K562 (cell line): Measurements from ENCODE around the gene ANO7. TPM values are rescaled to one million over a fixed set of nuclear protein-coding genes. Genes with fewer than 3 reads are reported as not detected.
A peak's percentile ranks its signal among the peaks of the same experiment; 100 is the strongest.

Source experiments
- ATAC-seq: fragments of 200-7000 bp; cut with Tn5 transposase; 3 replicates; pipeline ENCODE4 v1.9.1; 2020; ENCODE audit warnings: moderate library complexity
- BruUV-seq: library from RNA; stranded (reverse); fragments of 400-500 nt; replicated peaks from 2 replicates; lab custom pipeline; 2021; lab: Mats Ljungman, UMichigan
- CTCF ChIA-PET: fragments of 300-600 bp; formaldehyde crosslinking; extraction: SDS; loops from one replicate; lab custom pipeline; 2021; ENCODE audit warnings: low intra/inter-chr PET ratio; lab: Yijun Ruan, JAX
- POLR2A ChIA-PET: fragments of 300-600, 350-650 bp; sonication (Branson Sonifier 250); formaldehyde crosslinking; extraction: SDS; loops from one replicate; lab custom pipeline; 2021; ENCODE audit warnings: antibody characterized with exemption, inconsistent platforms; lab: Yijun Ruan, JAX
- DNase-seq, 4 experiments: peaks; one replicate each; pipeline versions ENCODE4 v3.0.0 to v3.0.0-alpha.2; 2011 to 2018; ENCODE audit warnings: low spot score in 3 of 4, mixed read lengths in 3 of 4; ENCODE audit errors: extremely low read depth in 1 of 4
- FAIRE-seq: peaks from 2 replicates; lab custom pipeline; 2011; peaks lifted over from hg19 to GRCh38; lab: Jason Lieb, UNC
- H2AFZ ChIP-seq: 2 replicates; pipeline ENCODE4 v1.6.0; 2011; ENCODE audit warnings: low read depth, low read length, control low read depth, inconsistent platforms
- H3K27ac ChIP-seq: fragments of 200-600 bp; 3 replicates; pipeline ENCODE4 v1.8.0; 2011; ENCODE audit warnings: low read depth, mild to moderate bottlenecking, control low read depth, inconsistent platforms, low read length, moderate library complexity, mixed read lengths; ENCODE audit errors: extremely low read depth
- H3K27me3 ChIP-seq, 2 experiments: fragments of 300-600 bp in 1 of 2; 2 replicates in 1 of 2; 3 replicates in 1 of 2; pipeline versions ENCODE4 v1.6.0 to v1.8.0; 2011; ENCODE audit warnings: inconsistent platforms in 2 of 2, low read length in 2 of 2, mild to moderate bottlenecking in 1 of 2, mixed read lengths in 1 of 2, moderate library complexity in 1 of 2; ENCODE audit not compliant: control insufficient read depth in 2 of 2, insufficient read depth in 2 of 2
- H3K36me3 ChIP-seq: fragments of 300-600 bp; 3 replicates; pipeline ENCODE4 v1.8.0; 2011; ENCODE audit warnings: mild to moderate bottlenecking, low read length, inconsistent platforms; ENCODE audit not compliant: control insufficient read depth, insufficient read depth
- H3K4me1 ChIP-seq, 2 experiments: fragments of 200-600 bp in 1 of 2; replicated peaks in 1 of 2; 2 replicates in 1 of 2; 3 replicates in 1 of 2; pipeline versions ENCODE4 v1.5.1 to v1.8.0; 2011; ENCODE audit warnings: inconsistent platforms in 2 of 2, low read length in 2 of 2, mild to moderate bottlenecking in 1 of 2, mixed read lengths in 1 of 2, moderate library complexity in 1 of 2; ENCODE audit not compliant: control insufficient read depth in 2 of 2, insufficient read depth in 2 of 2
- H3K4me2 ChIP-seq: 2 replicates; pipeline ENCODE4 v1.6.1; 2011; ENCODE audit warnings: low read length, control low read depth, inconsistent platforms, mixed read lengths; ENCODE audit not compliant: insufficient read depth
- H3K4me3 ChIP-seq: fragments of 200-600 bp; sonication (generic), shearing (Covaris generic); 2 replicates; pipeline ENCODE4 v1.5.1; 2016; ENCODE audit warnings: control low read depth, inconsistent platforms
- H3K79me2 ChIP-seq: fragments of 200-600 bp; 3 replicates; pipeline ENCODE4 v1.8.0; 2011; ENCODE audit warnings: low read length, inconsistent platforms; ENCODE audit not compliant: control insufficient read depth, insufficient read depth
- H3K9ac ChIP-seq, 2 experiments: 2 replicates each; pipeline versions ENCODE4 v1.6.0 to v1.6.1; 2011; ENCODE audit warnings: low read depth in 2 of 2, low read length in 2 of 2, control low read depth in 1 of 2, inconsistent platforms in 1 of 2, mild to moderate bottlenecking in 1 of 2, mixed read lengths in 1 of 2; ENCODE audit not compliant: insufficient read depth in 1 of 2
- H3K9me1 ChIP-seq: one replicate; pipeline ENCODE4 v1.6.0; 2011; ENCODE audit warnings: inconsistent platforms, mild to moderate bottlenecking, low read length, moderate library complexity; ENCODE audit not compliant: control insufficient read depth, insufficient read depth
- H3K9me3 ChIP-seq: replicated peaks from 2 replicates; pipeline ENCODE4 v1.5.1; 2011; ENCODE audit warnings: low read depth, low read length, inconsistent platforms; ENCODE audit not compliant: control insufficient read depth, insufficient read depth
- H4K20me1 ChIP-seq: replicated peaks from 2 replicates; pipeline ENCODE4 v1.6.1; 2011; ENCODE audit warnings: low read length, inconsistent platforms, mixed read lengths; ENCODE audit not compliant: control insufficient read depth, insufficient read depth
- ASH1L ChIP-seq: fragments of 450-650 bp; IDR thresholded peaks from 2 replicates; pipeline ENCODE4 v1.6.1; 2018; ENCODE audit warnings: borderline replicate concordance, mild to moderate bottlenecking, low read depth; ENCODE audit not compliant: partially characterized antibody
- ETS1 ChIP-seq: conservative IDR thresholded peaks from 2 replicates; pipeline ENCODE4 v1.6.1; 2011; ENCODE audit warnings: low read depth, mild to moderate bottlenecking, low read length; ENCODE audit not compliant: control insufficient read depth
- FOSL1 ChIP-seq: fragments of 200-800 bp; sonication (Bioruptor generic); conservative IDR thresholded peaks from 2 replicates; pipeline ENCODE4 v1.6.1; 2016; ENCODE audit warnings: missing genetic modification characterization, missing compliant biosample characterization
- MYBL2 ChIP-seq, 2 experiments: fragments of 450-650 bp in 1 of 2; sonication (generic) in 1 of 2; formaldehyde crosslinking in 1 of 2; IDR thresholded peaks; 2 replicates each; pipeline versions ENCODE4 v1.6.1 to v1.8.1; 2017 to 2022; ENCODE audit warnings: borderline replicate concordance in 1 of 2, inconsistent platforms in 1 of 2, low read depth in 1 of 2, mild to moderate bottlenecking in 1 of 2, missing genetic modification reagents in 1 of 2, moderate library complexity in 1 of 2
- SRF ChIP-seq, 2 experiments: fragments of 250-450, 450-650 bp in 1 of 2; sonication (Bioruptor Pico) in 1 of 2; sonication (generic) in 1 of 2; formaldehyde crosslinking; IDR thresholded peaks; 2 replicates each; pipeline versions ENCODE4 v1.5.0 to v1.5.1; 2020 to 2022; ENCODE audit warnings: mild to moderate bottlenecking in 1 of 2, missing genetic modification reagents in 1 of 2
- TARDBP ChIP-seq: fragments of 450-650 bp; IDR thresholded peaks from 2 replicates; pipeline ENCODE4 v1.6.1; 2016
- THRB ChIP-seq: fragments of 450-650 bp; formaldehyde crosslinking; conservative IDR thresholded peaks from 2 replicates; pipeline ENCODE4 v1.4.0; 2022; ENCODE audit warnings: mild to moderate bottlenecking, missing genetic modification characterization
- ZNF263 ChIP-seq: sonication (generic); formaldehyde crosslinking; IDR thresholded peaks from 2 replicates; pipeline ENCODE4 v1.8.0; 2022; ENCODE audit warnings: mild to moderate bottlenecking, missing genetic modification reagents, borderline replicate concordance
- ZNF280B ChIP-seq: fragments of 250-450 bp; sonication (Bioruptor Pico); IDR thresholded peaks from 2 replicates; pipeline ENCODE4 v1.5.1; 2021; ENCODE audit warnings: mild to moderate bottlenecking
- WGBS: fragments of 100-300 bp; shearing (Covaris generic); methylation state at CpG from one replicate; pipeline ENCODE4 v1.1.6; 2016; ENCODE audit warnings: low coverage, mixed read lengths; ENCODE audit not compliant: insufficient coverage; ENCODE audit errors: missing lambda C conversion rate; 5-methylcytosine and 5-hydroxymethylcytosine counted together
- in situ Hi-C: fragments of 300-500 bp; cut with MboI; formaldehyde crosslinking; loops from 4 replicates; pipeline ENCODE4 v1.15.0; 2018; ENCODE audit warnings: inconsistent platforms, mixed read lengths
- intact Hi-C: fragments of 100-400 bp; cut with micrococcal nuclease; formaldehyde crosslinking; loops from 2 replicates; pipeline ENCODE4 v1.14.2; 2022
- polyA plus RNA-seq, 8 experiments: library from polyadenylated mRNA; depleted of rRNA in 4 of 8; stranded (reverse) in 5 of 8; unstranded in 3 of 8; fragments of >200 nt; fragmentation: Nextera tagmentation in 2 of 8; fragmentation: Illumina TruSeq in 1 of 8; extraction: Ambion mirVana in 2 of 8; extraction: Trizol in 1 of 8; gene quantifications; 2 replicates each; pipeline versions ENCODE4 v1.2.1 to v1.2.3, GENCODE V29; 2011 to 2014; ENCODE audit warnings: inconsistent platforms in 1 of 8, missing spikeins in 1 of 8
- total RNA-seq, 7 experiments: library from RNA; depleted of rRNA in 6 of 7; stranded (reverse); fragments of >200 nt in 6 of 7; fragmentation: Illumina TruSeq in 2 of 7; extraction: Trizol in 2 of 7; gene quantifications; 2 replicates each; pipeline versions ENCODE4 v1.2.1 to v1.2.3, GENCODE V29; 2011 to 2021; ENCODE audit warnings: low replicate concordance in 1 of 7

Gene ANO7
- total and polyA plus RNA-seq, 9 of the 15 experiments (the other 6 are each of a cell fraction or from before 2014, with no cell fraction given) = 0.28 to 5.1 (median 1.1) TPM

GRCh38 chr2:241202681-241203080, 14.2 kb downstream of the ANO7 start:
- H3K9me3 ChIP-seq = no peaks in the 10 kb centered on the region
- intact Hi-C loops (no loop called here), in situ Hi-C loops (no loop called here)
- H3K9ac ChIP-seq = no peak overlapping the region
- ChIA-PET CTCF (no interaction called here), POLR2A (no interaction called here)
- peaks cover 0 to 18% of the 10 kb centered on the region in 2 experiments; a peak in 2 of 5 replicates for H3K27me3 ChIP-seq
- H3K27ac ChIP-seq = no peak overlapping the region
- BruUV-seq = no TSS peak
- H3K4me3 ChIP-seq = no peak overlapping the region
- H2AFZ ChIP-seq = no peak overlapping the region
- H3K4me1 ChIP-seq = peaks cover 0 to 39% of the 10 kb centered on the region in 2 experiments; a peak in 3 of 5 replicates
- 0 out of 2 replicates have a peak, but pooled peaks have one; percentile 17 for TF ChIP-seq ZNF263 (CRISPR knock-in tag)
- no peak for TF ChIP-seq TARDBP
- DNase-seq = no peak
- 0% methylated on average over 5 of the region's 9 CpGs for WGBS
- no peaks in the 10 kb centered on the region for H4K20me1 ChIP-seq
- FAIRE-seq = no peak
- no peak overlapping the region for H3K4me2 ChIP-seq
- no peaks in the 10 kb centered on the region for H3K36me3 ChIP-seq
- H3K79me2 ChIP-seq = no peaks in the 10 kb centered on the region
- ATAC-seq = no peak
- H3K9me1 ChIP-seq = no peaks in the 10 kb centered on the region

GRCh38 chr2:241203218-241204009, 14.9 kb downstream of the ANO7 start:
- BruUV-seq = no TSS peak
- FAIRE-seq (no peak), ATAC-seq (no peak), DNase-seq (no peak)
- no peaks in the 10 kb centered on the region for H4K20me1 ChIP-seq
- no peak overlapping the region for H3K4me2 ChIP-seq
- no peak overlapping the region for H3K27ac ChIP-seq
- no peaks in the 10 kb centered on the region for H3K9me1 ChIP-seq
- 31% methylated on average over 8 of the region's 27 CpGs for WGBS
- no peaks in the 10 kb centered on the region for H3K36me3 ChIP-seq
- ChIA-PET CTCF (interaction anchor here (0.7 kb wide), 1 partner anchor 452 kb away, joined by 4 read pairs; no protein-coding TSS in a partner anchor), POLR2A (no interaction called here)
- H2AFZ ChIP-seq = no peak overlapping the region
- intact Hi-C loops (no loop called here), in situ Hi-C loops (no loop called here)
- no peaks in the 10 kb centered on the region for H3K79me2 ChIP-seq
- H3K9me3 ChIP-seq = no peaks in the 10 kb centered on the region
- H3K9ac ChIP-seq = no peak overlapping the region
- peaks cover 0 to 39% of the 10 kb centered on the region in 2 experiments; a peak in 3 of 5 replicates for H3K4me1 ChIP-seq
- H3K27me3 ChIP-seq = peaks cover 0 to 19% of the 10 kb centered on the region in 2 experiments; a peak in 2 of 5 replicates
- no peak overlapping the region for H3K4me3 ChIP-seq
- TF ChIP-seq MYBL2 (IDR thresholded peaks at IDR 0.05; ENCODE audit: low read depth) (no peak), MYBL2 (CRISPR knock-in tag; IDR thresholded peaks at IDR 0.05; ENCODE audit: borderline replicate concordance) (no peak), FOSL1 (tag) (no peak), ETS1 (no peak), ASH1L (no peak), ZNF280B (CRISPR knock-in tag) (no peak), SRF (CRISPR knock-in tag; IDR thresholded peaks at IDR 0.05) (no peak), THRB (CRISPR knock-in tag) (no peak)
